GM12892 (cell line): ENCODE data around the gene CUEDC2.

Source experiments
- DNase-seq: peaks from one replicate; pipeline ENCODE4 v3.0.0; 2011; ENCODE audit not compliant: insufficient read length
- FAIRE-seq: peaks from 2 replicates; lab custom pipeline; 2011; peaks lifted over from hg19 to GRCh38; lab: Jason Lieb, UNC
- POLR2A ChIP-seq: IDR thresholded peaks from 2 replicates; pipeline ENCODE4 v1.6.1; 2011; ENCODE audit warnings: low read depth, low read length, control low read depth
- POLR2AphosphoS5 ChIP-seq: IDR thresholded peaks from 2 replicates; pipeline ENCODE4 v1.6.1; 2011; ENCODE audit warnings: low read depth, low read length, control low read depth
- TAF1 ChIP-seq: IDR thresholded peaks from 2 replicates; pipeline ENCODE4 v1.6.1; 2011; ENCODE audit warnings: low read depth, mild to moderate bottlenecking, control low read depth, low read length, borderline replicate concordance

The CUEDC2 gene

GRCh38 chr10:102389894-102390293, 42.5 kb downstream of the CUEDC2 start:
- FAIRE-seq (no peak), DNase-seq (no peak)
- no peak for TF ChIP-seq POLR2AphosphoS5
- no peak for TF ChIP-seq POLR2A
- no peak for TF ChIP-seq TAF1

GRCh38 chr10:102384606-102385429, 47.6 kb downstream of the CUEDC2 start:
- DNase-seq (no peak), FAIRE-seq (peak; percentile 70)
- no peak for TF ChIP-seq POLR2A
- TF ChIP-seq TAF1 = no peak
- TF ChIP-seq POLR2AphosphoS5 = no peak

GRCh38 chr10:102384053-102384452, 48.3 kb downstream of the CUEDC2 start:
- FAIRE-seq = no peak
- TF ChIP-seq POLR2A (no peak), TAF1 (no peak), POLR2AphosphoS5 (no peak)
- no peak for DNase-seq

- TF ChIP-seq POLR2A = no peak
- TF ChIP-seq POLR2AphosphoS5 = no peak
- no peak for TF ChIP-seq TAF1
- no peak for DNase-seq
- FAIRE-seq = no peak
Observed at GRCh38 chr10:102382871-102383270, 49.5 kb downstream of the CUEDC2 start.

DNA sequence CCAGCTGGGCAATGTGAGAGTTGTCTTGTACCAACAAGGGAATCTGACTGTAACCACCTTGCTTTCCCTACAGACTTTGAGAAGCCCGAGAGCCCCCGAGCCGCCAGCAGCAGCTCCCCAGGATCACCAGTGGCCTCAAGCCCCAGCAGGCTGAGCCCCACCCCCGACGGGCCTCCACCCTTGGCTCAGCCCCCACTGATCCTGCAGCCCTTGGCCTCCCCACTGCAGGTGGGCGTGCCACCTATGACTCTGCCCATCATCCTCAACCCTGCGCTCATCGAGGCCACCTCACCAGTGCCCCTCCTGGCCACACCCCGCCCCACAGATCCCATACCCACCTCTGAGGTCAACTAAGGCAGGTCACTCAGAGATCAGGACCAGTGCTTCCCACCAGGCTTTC, 50.4 kb downstream of the CUEDC2 start:
- no peak for DNase-seq
- TF ChIP-seq POLR2AphosphoS5 (no peak), POLR2A (no peak), TAF1 (no peak)
- no peak for FAIRE-seq

GRCh38 chr10:102379383-102379782, 53.0 kb downstream of the CUEDC2 start:
- no peak for TF ChIP-seq POLR2A
- TF ChIP-seq TAF1 = no peak
- TF ChIP-seq POLR2AphosphoS5 = no peak
- DNase-seq = no peak
- no peak for FAIRE-seq

DNA sequence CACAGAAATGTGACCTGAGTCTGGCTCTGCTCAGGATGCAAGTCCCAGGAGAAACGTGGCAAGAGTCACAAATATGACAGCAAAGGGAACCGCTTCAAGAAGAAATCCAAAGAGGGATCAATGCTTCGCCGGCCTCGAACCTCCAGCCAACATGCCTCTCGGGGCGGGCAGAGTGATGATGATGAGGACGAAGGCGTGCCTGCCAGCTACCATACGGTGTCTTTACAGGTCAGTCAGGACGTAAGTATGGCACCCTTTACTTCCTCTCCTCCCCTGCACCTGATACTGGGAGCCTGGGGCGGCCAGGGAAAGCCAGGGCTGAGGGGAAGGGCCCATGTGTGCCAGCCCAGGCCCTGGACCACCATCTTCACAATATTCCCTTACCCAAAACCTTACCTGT, 55.5 kb downstream of the CUEDC2 start:
- DNase-seq = no peak
- TF ChIP-seq TAF1 (no peak), POLR2A (no peak), POLR2AphosphoS5 (no peak)
- FAIRE-seq = no peak

DNA sequence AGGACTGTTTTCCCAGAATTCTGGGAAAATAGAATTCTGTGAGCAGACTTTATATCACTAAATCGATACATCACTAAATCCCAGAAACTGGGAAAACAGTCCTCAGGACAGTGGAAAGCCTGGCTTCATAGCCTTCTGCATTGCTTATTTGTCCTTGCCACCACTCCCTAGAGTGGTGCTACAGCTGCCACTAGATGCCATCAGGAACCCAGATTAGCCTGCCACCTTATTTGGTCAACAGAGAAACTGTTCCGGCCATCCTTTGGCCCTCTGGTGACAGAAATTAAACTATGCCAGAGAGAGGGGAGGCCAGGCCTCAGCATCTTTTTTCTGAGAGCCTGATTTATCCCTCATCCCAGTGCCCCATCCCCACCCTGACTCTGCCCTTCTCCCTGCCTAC, 56.5 kb downstream of the CUEDC2 start:
- DNase-seq (no peak), FAIRE-seq (no peak)
- TF ChIP-seq TAF1 (no peak), POLR2AphosphoS5 (no peak), POLR2A (no peak)

DNA sequence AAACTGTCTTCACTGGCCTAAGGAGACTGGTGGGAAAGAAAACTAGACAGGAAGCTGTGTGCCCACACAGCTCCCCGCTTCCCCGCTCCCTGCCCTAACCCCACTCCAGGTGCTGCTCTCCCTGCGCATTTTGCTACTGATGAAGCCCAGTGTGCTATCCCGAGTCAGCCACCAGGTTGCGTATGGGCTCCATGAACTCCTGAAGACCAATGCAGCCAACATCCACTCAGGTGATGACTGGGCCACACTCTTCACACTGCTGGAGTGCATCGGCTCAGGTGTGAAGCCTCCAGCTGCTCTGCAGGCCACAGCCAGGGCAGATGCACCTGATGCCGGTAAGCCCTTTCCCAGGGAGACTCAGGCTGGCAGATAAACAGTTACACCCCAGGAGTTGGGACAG, 57.1 kb downstream of the CUEDC2 start:
- FAIRE-seq = no peak
- no peak for TF ChIP-seq TAF1
- no peak for TF ChIP-seq POLR2AphosphoS5
- no peak for TF ChIP-seq POLR2A

More for the DNA sequence above, 57.1 kb downstream of the CUEDC2 start:
- no peak for DNase-seq
